ENCODE measurements around the gene SRSF3. TPM values are rescaled to one million over a fixed set of nuclear protein-coding genes. Genes with fewer than 3 reads are reported as not detected.
A peak's percentile ranks its signal among the peaks of the same experiment; 100 is the strongest.
"Not testable (repeated sequence)": the region's sequence is repeated elsewhere in the genome, so short reads cannot be mapped to it uniquely, and the experiment has no call there.

The SRSF3 gene
- total RNA-seq, 8 experiments from 2014 or later: 105 to 374 (median 181) TPM

DNA sequence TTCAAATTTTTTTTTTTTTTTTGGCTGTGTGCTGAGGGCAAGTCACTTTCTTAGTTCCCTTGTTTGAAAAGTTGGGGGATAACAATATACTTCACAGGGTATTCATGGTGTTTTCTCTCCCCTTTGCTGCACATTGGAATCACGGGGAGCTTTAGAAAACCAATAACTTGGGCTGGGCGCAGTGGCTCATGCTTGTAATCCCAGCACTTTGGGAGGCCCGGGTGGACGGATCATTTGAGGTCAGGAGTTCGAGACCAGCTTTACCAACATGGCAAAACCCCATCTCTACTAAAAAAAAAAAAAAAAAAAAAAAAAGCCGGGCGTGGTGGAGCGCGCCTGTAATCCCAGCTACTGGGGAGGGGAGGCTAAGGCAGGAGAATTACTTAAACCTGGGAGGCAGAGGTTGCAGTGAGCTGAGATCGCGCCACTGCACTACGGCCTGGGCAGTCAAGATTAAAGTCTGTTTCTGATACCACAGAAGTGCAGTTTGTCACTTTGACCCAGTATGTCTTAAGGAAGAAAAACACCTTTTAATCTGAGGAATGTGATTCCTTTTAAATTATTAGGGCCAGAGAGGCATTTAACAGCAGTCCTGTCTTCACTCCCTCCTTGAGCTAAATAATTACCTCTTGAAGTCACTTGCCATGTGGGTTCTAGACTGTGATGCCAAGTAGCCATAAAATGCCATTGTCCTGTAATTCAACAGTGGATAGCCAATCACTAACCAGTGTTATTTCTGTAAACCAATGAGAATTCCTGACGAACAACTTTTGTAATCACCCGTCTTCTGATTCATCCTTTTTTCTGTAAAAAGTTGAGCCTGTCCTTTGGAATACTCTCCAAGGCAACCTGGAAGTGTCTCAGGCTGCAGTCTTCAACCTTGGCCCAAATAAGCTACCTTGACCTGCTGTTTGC, 16.1 kb downstream of the SRSF3 start:
- WGBS, 10 experiments: 70 to 100% (median 94%) methylated on average over 1 to 14 of the region's 14 CpGs
- in situ Hi-C loops (cut with MboI; ENCODE audit: low pct_unique_long_range_greater_than_20kb in 2 of 9, low sequenced_read_pairs in 9 of 9, unreplicated experiment in 9 of 9): loop anchor here in 4 of 9 experiments (10.0 to 25.0 kb wide), 4 partner anchors 102 to 252 kb away; partner anchors contain the start of gene PPIL1 (in 2 of the 4)
- no peaks in the 10 kb centered on the region for H3K4me1 ChIP-seq (replicated peaks in 1 of 2)
- no peak overlapping the region for H3K27ac ChIP-seq
- peak in 1 of 8 experiments; percentile 2 for ATAC-seq (replicated peaks in 6 of 8)
- H3K4me3 ChIP-seq: no peak overlapping the region

GRCh38 chr6:36610956-36611336, 16.8 kb downstream of the SRSF3 start:
- Histone ChIP-seq H3K4me3 (no peak overlapping the region), H3K27ac (no peak overlapping the region), H3K4me1 (replicated peaks in 1 of 2) (no peaks in the 10 kb centered on the region)
- peak in 1 of 8 experiments; percentile 2 for ATAC-seq (replicated peaks in 6 of 8)
- 100% methylated on average over 1 of the region's 1 CpG; no CpG with 5 or more reads in 2 of the 10 experiments for WGBS, 10 experiments
- in situ Hi-C loops (cut with MboI; ENCODE audit: low pct_unique_long_range_greater_than_20kb in 2 of 9, low sequenced_read_pairs in 9 of 9, unreplicated experiment in 9 of 9): loop anchor here in 4 of 9 experiments (10.0 to 25.0 kb wide), 4 partner anchors 101 to 251 kb away; partner anchors contain the start of gene PPIL1 (in 2 of the 4)

DNA sequence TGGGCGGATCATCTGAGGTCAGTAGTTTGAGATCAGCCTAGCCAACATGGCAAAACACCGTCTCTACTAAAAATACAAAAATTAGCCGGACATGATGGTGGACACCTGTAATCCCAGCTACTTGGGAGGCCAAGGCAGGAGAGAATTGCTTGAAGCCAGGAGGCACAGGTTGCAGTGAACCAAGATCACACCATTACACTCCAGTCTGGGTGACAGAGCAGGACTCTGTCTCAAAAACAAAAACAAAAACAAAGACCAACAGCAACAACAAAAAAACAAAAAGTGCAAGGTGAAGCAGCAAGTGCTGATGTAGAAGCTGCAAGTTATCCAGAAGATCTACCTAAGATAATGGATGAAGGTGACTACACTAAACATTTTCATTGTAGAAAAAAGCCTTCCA, 17.5 kb downstream of the SRSF3 start:
- 48 to 100% (median 86%) methylated on average over 1 to 3 of the region's 3 CpGs; no CpG with 5 or more reads in 2 of the 10 experiments for WGBS, 10 experiments
- ATAC-seq (replicated peaks in 6 of 8): peak in 2 of 8 experiments; percentile 2 to 9
- in situ Hi-C loops (cut with MboI; ENCODE audit: low pct_unique_long_range_greater_than_20kb in 2 of 9, low sequenced_read_pairs in 9 of 9, unreplicated experiment in 9 of 9): loop anchor here in 4 of 9 experiments (10.0 to 25.0 kb wide), 4 partner anchors 101 to 251 kb away; partner anchors contain the start of gene PPIL1 (in 2 of the 4)
- not testable (repeated sequence) for H3K4me3 ChIP-seq; H3K27ac ChIP-seq; H3K4me1 ChIP-seq (replicated peaks in 1 of 2)

GRCh38 chr6:36612101-36612625, 18.0 kb downstream of the SRSF3 start:
- in situ Hi-C loops (cut with MboI; ENCODE audit: low pct_unique_long_range_greater_than_20kb in 2 of 9, low sequenced_read_pairs in 9 of 9, unreplicated experiment in 9 of 9): loop anchor here in 4 of 9 experiments (10.0 to 25.0 kb wide), 4 partner anchors 100 to 250 kb away; partner anchors contain the start of gene PPIL1 (in 2 of the 4)
- Histone ChIP-seq H3K27ac (no peak overlapping the region), H3K4me3 (no peak overlapping the region), H3K4me1 (replicated peaks in 1 of 2) (no peaks in the 10 kb centered on the region)
- 80 to 100% (median 97%) methylated on average over 1 to 9 of the region's 10 CpGs; no CpG with 5 or more reads in 1 of the 10 experiments for WGBS, 10 experiments
- peak in 3 of 8 experiments; percentile 4 to 15 (median 12) for ATAC-seq (replicated peaks in 6 of 8)

DNA sequence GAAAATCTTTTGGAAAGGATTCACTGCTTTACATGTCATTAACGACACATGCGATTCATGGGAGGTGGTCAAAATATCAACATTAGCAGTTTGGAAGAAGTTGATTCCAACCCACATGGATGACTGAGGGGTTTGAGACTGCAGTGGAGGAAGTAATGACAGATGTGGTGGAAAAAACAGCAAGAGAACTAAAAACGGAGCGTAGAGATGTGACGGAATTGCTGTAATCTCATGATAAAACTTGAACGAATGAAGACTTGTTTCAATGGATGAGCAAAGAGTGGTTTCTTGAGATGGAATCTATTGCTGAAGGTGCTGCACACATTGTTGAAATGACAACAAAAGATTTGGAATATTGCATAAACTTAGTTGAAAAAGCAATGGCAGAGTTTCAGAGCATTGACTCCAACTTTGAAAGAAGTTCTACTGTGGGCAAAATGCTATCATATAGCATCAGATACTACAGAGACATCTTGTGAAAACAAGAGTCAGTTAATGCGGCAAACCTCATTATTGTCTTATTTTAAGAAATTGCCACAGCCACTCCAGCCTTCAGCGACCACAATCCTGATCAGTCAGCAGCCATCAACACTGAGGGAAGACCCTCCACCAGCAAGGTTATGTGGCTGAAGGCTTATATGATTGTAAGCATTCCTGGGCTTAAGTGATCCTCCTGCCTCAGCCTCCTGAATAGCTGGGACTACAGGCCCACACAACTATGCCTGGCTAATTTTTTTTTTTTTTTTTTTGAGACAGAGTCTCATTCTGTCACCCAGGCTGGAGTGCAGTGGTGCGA, 19.2 kb downstream of the SRSF3 start:
- H3K27ac ChIP-seq: no peak overlapping the region

GRCh38 chr6:36615018-36615761, 21.0 kb downstream of the SRSF3 start:
- ATAC-seq (replicated peaks in 6 of 8): peak in 6 of 8 experiments; percentile 4 to 65 (median 28)
- in situ Hi-C loops (cut with MboI; ENCODE audit: low pct_unique_long_range_greater_than_20kb in 2 of 9, low sequenced_read_pairs in 9 of 9, unreplicated experiment in 9 of 9): loop anchor here in 4 of 9 experiments (10.0 to 25.0 kb wide), 4 partner anchors 97 to 247 kb away; partner anchors contain the start of gene PPIL1 (in 2 of the 4)
- no peak overlapping the region for H3K4me3 ChIP-seq
- WGBS, 10 experiments: 31 to 75% (median 70%) methylated on average over 1 to 7 of the region's 7 CpGs; no CpG with 5 or more reads in 1 of the 10 experiments
- no peaks in the 10 kb centered on the region for H3K4me1 ChIP-seq (replicated peaks in 1 of 2)
- no peak overlapping the region for H3K27ac ChIP-seq

More for the DNA sequence above, 19.2 kb downstream of the SRSF3 start:
- 67 to 99% (median 93%) methylated on average over 2 to 7 of the region's 9 CpGs; no CpG with 5 or more reads in 1 of the 10 experiments for WGBS, 10 experiments
- no peaks in the 10 kb centered on the region for H3K4me1 ChIP-seq (replicated peaks in 1 of 2)
- in situ Hi-C loops (cut with MboI; ENCODE audit: low pct_unique_long_range_greater_than_20kb in 2 of 9, low sequenced_read_pairs in 9 of 9, unreplicated experiment in 9 of 9): loop anchor here in 4 of 9 experiments (10.0 to 25.0 kb wide), 4 partner anchors 99 to 249 kb away; partner anchors contain the start of gene PPIL1 (in 2 of the 4)
- H3K4me3 ChIP-seq: no peak overlapping the region
- no peak for ATAC-seq (replicated peaks in 6 of 8)

DNA sequence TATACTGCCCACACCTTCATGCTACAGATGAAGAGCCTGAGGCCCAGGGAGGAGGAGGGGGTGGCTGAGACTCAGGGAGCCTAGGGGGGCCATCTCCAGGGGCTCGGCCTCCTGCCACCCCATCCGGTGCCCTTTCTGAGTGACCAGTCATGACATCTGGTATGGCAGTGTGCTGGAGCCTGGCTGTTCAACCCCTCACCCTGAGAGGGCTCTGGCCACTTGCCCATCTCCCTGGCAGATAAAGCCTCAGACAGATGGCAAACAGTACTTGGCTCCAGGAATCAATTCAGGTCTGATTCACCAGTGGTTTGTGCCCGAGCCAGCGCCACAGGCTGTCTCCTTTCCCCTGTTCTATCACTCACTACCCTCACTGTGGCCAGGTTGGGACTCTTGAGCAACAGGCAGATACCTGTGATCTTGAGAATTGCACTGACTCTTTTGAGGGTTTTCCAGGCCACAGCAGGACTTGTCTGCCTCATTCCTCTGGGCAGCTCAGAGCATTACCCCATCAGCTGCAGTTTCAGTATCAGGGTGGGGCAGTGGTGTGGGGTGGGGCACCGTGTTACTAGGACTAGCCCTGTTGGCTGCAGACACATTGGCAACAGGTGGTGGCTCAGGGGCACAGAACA, 22.8 kb downstream of the SRSF3 start:
- no peaks in the 10 kb centered on the region for H3K4me1 ChIP-seq (replicated peaks in 1 of 2)
- H3K4me3 ChIP-seq: no peak overlapping the region
- in situ Hi-C loops (cut with MboI; ENCODE audit: low pct_unique_long_range_greater_than_20kb in 2 of 9, low sequenced_read_pairs in 9 of 9, unreplicated experiment in 9 of 9): loop anchor here in 4 of 9 experiments (10.0 to 25.0 kb wide), 4 partner anchors 95 to 245 kb away; partner anchors contain the start of gene PPIL1 (in 2 of the 4)
- 0 to 90% (median 44%) methylated on average over 1 to 3 of the region's 5 CpGs; no CpG with 5 or more reads in 6 of the 10 experiments for WGBS, 10 experiments
- no peak overlapping the region for H3K27ac ChIP-seq
- peak; percentile 12 to 72 (median 22) for ATAC-seq (replicated peaks in 6 of 8)

DNA sequence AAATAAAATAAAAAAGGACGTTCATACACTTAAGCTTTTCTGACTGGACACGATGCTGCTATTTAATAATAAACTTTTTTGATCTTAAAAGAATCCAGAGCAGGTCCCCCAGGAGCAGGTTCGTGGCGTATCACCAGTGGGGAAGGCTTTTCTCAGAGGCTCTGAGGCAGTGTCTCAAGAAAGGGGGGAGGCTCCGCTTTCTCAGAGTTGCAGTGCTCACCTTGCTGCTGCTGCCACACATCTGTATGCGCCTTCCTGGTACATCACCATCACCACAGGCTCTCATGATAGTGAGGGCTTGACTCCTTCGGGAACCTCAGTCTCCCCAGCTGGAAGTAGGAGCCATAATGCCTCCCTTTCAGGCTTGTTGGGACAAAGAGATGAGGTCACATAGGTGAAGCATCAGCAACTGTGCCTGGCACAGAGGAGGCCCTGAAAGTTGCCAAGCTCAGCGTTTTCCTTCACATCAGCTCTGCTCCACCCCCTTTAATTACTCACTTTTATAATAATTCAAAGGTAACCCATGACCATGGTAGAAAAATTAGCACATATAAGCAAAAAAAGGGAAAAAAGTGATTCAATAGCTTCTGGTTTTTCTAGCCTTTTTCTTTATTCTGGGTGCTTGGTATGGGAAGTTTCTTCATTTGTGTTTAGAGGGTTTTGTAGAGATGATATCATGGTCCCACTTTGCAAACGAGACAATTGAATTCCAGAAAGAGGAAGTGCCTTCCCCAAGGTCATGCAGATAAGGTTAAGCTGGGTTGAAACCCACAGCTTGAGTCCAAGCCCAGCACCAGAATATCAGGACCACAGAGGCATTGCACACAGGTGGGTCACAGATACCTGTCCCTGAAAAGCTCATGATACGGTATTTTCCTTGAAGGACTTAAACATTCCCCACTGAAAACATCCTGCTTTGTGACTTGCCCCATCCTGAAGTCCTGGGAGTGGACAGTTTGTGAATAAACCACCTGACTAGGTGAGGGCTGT, 24.5 kb downstream of the SRSF3 start:
- WGBS, 10 experiments: 33 to 100% (median 84%) methylated on average over 1 to 8 of the region's 10 CpGs
- in situ Hi-C loops (cut with MboI; ENCODE audit: low pct_unique_long_range_greater_than_20kb in 2 of 9, low sequenced_read_pairs in 9 of 9, unreplicated experiment in 9 of 9): loop anchor here in 4 of 9 experiments (10.0 to 25.0 kb wide), 4 partner anchors 94 to 244 kb away; partner anchors contain the start of gene PPIL1 (in 2 of the 4)
- Histone ChIP-seq H3K4me1 (replicated peaks in 1 of 2) (no peaks in the 10 kb centered on the region), H3K27ac (no peak overlapping the region), H3K4me3 (no peak overlapping the region)
- no peak for ATAC-seq (replicated peaks in 6 of 8)

GRCh38 chr6:36621371-36621855, 27.3 kb downstream of the SRSF3 start:
- Histone ChIP-seq H3K4me1 (replicated peaks in 1 of 2) (no peaks in the 10 kb centered on the region), H3K27ac (no peak overlapping the region), H3K4me3 (no peak overlapping the region)
- ATAC-seq (replicated peaks in 6 of 8): no peak
- WGBS, 10 experiments: 40 to 100% (median 74%) methylated on average over 1 to 7 of the region's 7 CpGs; no CpG with 5 or more reads in 1 of the 10 experiments
- in situ Hi-C loops (cut with MboI; ENCODE audit: low pct_unique_long_range_greater_than_20kb in 2 of 9, low sequenced_read_pairs in 9 of 9, unreplicated experiment in 9 of 9): loop anchor here in 4 of 9 experiments (25.0 kb wide), 3 partner anchors 91 to 241 kb away; partner anchors contain the start of gene PPIL1 (in 2 of the 4)

DNA sequence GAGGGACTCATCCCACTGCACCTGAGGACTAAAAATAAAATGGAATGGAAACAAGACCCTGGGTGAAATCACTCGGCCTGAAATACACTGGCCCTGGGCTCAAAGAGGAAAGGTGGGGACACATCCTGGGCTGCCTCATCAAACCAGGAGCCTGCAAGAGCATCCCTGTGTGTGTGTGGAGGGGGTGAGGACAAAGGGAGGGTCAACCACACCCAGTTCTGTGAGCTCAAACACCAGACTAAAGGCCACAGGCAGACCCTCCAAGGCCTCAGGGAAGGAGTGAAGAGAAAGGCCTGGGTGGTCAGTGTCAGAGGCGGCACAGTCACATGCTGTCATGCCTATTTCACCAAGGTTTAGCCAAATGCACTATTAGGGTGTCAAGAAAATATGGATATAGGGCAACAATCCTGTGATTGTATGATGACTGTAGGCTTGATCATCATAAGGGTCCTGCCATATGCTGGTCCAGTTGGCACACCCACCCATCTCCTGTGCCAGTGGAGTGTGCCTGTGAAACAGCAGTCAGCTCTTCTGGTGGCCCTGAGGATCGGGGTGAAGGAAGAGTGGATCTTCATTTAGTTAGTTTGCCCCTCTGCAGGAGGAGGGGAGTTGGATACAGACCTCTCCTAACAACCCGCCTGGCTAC, 28.9 kb downstream of the SRSF3 start:
- Histone ChIP-seq H3K4me1 (replicated peaks in 1 of 2) (no peaks in the 10 kb centered on the region), H3K27ac (no peak overlapping the region), H3K4me3 (no peak overlapping the region)
- in situ Hi-C loops (cut with MboI; ENCODE audit: low pct_unique_long_range_greater_than_20kb in 2 of 9, low sequenced_read_pairs in 9 of 9, unreplicated experiment in 9 of 9): loop anchor here in 4 of 9 experiments (25.0 kb wide), 3 partner anchors 89 to 239 kb away; partner anchors contain the start of gene PPIL1 (in 2 of the 4)
- peak in 5 of 8 experiments; percentile 5 to 46 (median 25) for ATAC-seq (replicated peaks in 6 of 8)
- WGBS, 10 experiments: 0 to 100% (median 67%) methylated on average over 1 of the region's 4 CpGs; no CpG with 5 or more reads in 3 of the 10 experiments

All from motor neuron (in vitro differentiated cells).